ENCODE data around the gene NCKAP5. TPM values are rescaled to one million over a fixed set of nuclear protein-coding genes. Genes with fewer than 3 reads are reported as not detected.

Gene NCKAP5
- total RNA-seq, 4 donors from 2014 or later: 0.37 to 1.3 (median 0.83) TPM

DNA sequence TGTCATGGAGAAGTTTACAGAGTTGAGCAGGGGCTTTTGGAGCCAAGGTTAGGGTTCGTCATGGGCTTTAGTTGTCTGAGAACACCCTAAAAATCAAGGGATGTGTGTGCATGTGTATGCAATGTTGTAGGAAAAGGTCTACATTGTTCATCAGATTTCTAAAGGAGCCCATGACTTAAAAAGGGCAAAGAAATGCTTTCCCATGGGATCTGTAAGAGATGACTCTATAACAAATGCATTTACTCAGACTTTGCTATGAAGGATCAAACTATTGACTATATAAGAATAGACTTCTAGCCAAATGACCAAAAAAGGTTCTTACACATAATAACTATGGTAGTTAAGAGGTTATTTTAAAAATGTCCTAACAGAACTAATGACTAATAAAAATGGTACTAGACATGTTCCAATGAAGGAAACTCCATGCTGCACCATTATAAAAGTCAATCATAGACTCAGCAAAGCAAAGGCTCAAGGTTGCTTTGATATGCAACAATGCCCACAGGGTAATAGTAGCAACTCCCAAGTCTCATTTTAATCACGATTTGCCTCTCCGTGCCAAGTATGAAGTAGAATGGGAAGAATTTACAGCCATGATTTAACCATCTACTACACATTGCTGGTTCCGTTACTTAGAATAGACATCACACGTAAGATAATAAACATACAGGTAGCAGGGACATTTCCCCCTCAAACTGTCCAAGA lies 158.5 kb downstream of the NCKAP5 start:
- DNase-seq (ENCODE audit: low spot score) (no peak), ATAC-seq (ENCODE audit: low FRiP score) (no peak)
- TF ChIP-seq, protein P1, sequence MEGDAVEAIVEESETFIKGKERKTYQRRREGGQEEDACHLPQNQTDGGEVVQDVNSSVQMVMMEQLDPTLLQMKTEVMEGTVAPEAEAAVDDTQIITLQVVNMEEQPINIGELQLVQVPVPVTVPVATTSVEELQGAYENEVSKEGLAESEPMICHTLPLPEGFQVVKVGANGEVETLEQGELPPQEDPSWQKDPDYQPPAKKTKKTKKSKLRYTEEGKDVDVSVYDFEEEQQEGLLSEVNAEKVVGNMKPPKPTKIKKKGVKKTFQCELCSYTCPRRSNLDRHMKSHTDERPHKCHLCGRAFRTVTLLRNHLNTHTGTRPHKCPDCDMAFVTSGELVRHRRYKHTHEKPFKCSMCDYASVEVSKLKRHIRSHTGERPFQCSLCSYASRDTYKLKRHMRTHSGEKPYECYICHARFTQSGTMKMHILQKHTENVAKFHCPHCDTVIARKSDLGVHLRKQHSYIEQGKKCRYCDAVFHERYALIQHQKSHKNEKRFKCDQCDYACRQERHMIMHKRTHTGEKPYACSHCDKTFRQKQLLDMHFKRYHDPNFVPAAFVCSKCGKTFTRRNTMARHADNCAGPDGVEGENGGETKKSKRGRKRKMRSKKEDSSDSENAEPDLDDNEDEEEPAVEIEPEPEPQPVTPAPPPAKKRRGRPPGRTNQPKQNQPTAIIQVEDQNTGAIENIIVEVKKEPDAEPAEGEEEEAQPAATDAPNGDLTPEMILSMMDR (IDR thresholded peaks at IDR 0.05): no peak

DNA sequence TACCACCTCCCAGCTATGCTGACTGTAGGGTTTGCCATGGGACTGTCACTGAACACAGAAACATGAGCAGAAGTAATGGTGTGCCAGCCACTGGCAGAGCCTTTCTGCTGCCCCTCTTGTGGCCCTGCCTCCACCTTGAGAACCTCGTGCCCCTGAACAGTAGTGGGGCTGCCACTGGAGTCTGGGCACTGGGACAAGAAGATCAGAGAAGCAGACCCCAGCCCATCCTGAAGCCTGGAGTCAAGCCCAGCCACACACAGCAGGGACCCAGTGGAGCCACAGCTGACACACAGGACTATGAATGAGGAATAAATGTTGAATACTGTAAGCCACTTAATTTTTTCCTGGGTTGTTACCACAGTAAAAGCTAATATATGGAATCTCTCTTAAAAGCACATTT lies 159.6 kb downstream of the NCKAP5 start:
- DNase-seq (ENCODE audit: low spot score) (no peak), ATAC-seq (ENCODE audit: low FRiP score) (no peak)
- TF ChIP-seq, protein P1 (IDR thresholded peaks at IDR 0.05): no peak

DNA sequence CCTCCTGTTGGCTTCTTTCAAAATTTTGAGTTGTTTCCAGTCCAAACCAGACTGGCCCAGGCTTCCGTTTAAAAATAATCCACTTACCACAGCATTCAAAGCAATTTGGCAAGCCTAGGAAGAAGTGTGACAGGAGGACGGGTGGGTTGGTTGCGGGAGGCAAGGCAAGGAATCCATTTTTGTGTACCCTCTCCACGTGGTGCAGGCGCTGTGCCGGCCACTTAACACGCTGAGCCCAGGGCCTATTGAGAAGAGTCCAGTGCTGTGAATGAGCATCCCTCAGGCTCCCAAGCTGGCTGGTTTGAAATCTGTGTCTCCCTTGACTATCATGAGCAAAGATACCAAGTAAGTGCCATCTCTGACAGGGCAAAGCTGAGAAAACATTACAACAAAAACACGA lies 160.9 kb downstream of the NCKAP5 start:
- no peak for DNase-seq (ENCODE audit: low spot score)
- ATAC-seq (ENCODE audit: low FRiP score): no peak
- TF ChIP-seq, protein P1 (IDR thresholded peaks at IDR 0.05): no peak

DNA sequence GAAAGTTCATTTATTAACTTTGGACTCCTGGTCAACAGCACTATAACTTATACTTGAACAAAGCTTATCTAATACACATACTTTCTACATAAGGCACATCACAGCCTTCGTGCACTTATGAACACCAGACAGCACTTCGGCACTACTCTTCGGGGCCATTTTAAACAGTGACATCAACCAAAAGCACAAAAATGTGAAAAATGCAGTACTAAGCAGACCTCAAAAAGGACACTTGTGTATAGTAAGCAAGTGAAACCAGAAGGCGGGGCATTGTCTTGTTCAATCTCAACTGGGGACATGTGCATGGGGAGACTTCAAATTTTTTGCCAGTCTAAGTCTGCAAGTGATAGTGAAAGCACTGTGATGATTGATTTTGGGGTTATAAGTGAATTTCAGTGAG lies 163.0 kb downstream of the NCKAP5 start:
- DNase-seq (ENCODE audit: low spot score) (no peak), ATAC-seq (ENCODE audit: low FRiP score) (no peak)
- TF ChIP-seq, protein P1 (IDR thresholded peaks at IDR 0.05): no peak

- TF ChIP-seq, protein P1 (IDR thresholded peaks at IDR 0.05): no peak
- ATAC-seq (ENCODE audit: low FRiP score) (no peak), DNase-seq (ENCODE audit: low spot score) (no peak)
These were observed 167.9 kb downstream of the NCKAP5 start for GRCh38 chr2:133400411-133400810.

GRCh38 chr2:133393895-133394294 lies 174.4 kb downstream of the NCKAP5 start:
- no peak for DNase-seq (ENCODE audit: low spot score)
- no peak for ATAC-seq (ENCODE audit: low FRiP score)
- TF ChIP-seq, protein P1 (IDR thresholded peaks at IDR 0.05): no peak

- DNase-seq (ENCODE audit: low spot score) (no peak), ATAC-seq (ENCODE audit: low FRiP score) (no peak)
- TF ChIP-seq, protein P1 (IDR thresholded peaks at IDR 0.05): no peak
These were observed 178.1 kb downstream of the NCKAP5 start for GRCh38 chr2:133390156-133390555.
